ENCODE results near the gene DOCK3. TPM values are rescaled to one million over a fixed set of nuclear protein-coding genes. Genes with fewer than 3 reads are reported as not detected.

DOCK3 gene
- total RNA-seq, 1 donor = 0.36 TPM

GRCh38 chr3:50724831-50725230 is 50.1 kb downstream of the DOCK3 start:
- H2AFZ ChIP-seq (ENCODE audit: low read length) = no peak overlapping the region
- TF ChIP-seq CTCF (IDR thresholded peaks at IDR 0.05; ENCODE audit: extremely low read depth, low read depth, low read length) = no peak

DNA sequence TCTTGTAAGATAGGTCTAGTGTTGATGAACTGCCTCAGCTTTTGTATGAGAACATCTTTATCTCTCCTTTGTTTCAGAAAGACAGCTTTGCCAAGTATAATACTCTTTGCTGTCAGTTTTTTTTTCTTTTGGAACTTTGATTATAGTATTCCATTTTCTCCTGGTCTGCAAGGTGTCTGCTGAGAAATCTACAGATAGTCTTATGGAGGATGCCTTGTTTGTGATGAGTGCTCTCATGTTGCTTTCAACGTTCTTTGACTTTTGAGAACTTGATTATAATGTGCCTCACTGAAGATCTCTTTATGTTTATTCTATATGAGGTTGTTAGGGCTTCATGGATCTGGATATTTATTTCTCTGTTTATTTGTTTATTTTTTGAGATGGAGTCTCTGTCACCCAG is 60.3 kb downstream of the DOCK3 start:
- H3K4me1 ChIP-seq (ENCODE audit: insufficient read depth, low read length) = no peaks in the 10 kb centered on the region
- no peak overlapping the region for H2AFZ ChIP-seq (ENCODE audit: low read length)
- no peaks in the 10 kb centered on the region for H3K27me3 ChIP-seq (ENCODE audit: insufficient read depth, low read length)
- DNase-seq (ENCODE audit: insufficient read length, low spot score, missing footprints) = no peak
- no peaks in the 10 kb centered on the region for H3K79me2 ChIP-seq (ENCODE audit: insufficient read depth, low read length)
- no peak overlapping the region for H3K4me3 ChIP-seq (ENCODE audit: insufficient read depth, low read length)
- no peak overlapping the region for H3K4me2 ChIP-seq (ENCODE audit: insufficient read depth, low read length)
- H3K27ac ChIP-seq (ENCODE audit: low read depth, low read length) = no peak overlapping the region
- no peaks in the 10 kb centered on the region for H3K9me3 ChIP-seq (ENCODE audit: low read depth, low read length)
- no peak for TF ChIP-seq CTCF (IDR thresholded peaks at IDR 0.05; ENCODE audit: extremely low read depth, low read depth, low read length)
- H3K36me3 ChIP-seq (ENCODE audit: insufficient read depth, low read length) = no peaks in the 10 kb centered on the region
- H4K20me1 ChIP-seq (ENCODE audit: insufficient read depth, low read length) = no peaks in the 10 kb centered on the region

More at GRCh38 chr3:50724831-50725230, 50.1 kb downstream of the DOCK3 start:
- no peak for DNase-seq (ENCODE audit: insufficient read length, low spot score, missing footprints)
- H3K36me3 ChIP-seq (ENCODE audit: insufficient read depth, low read length) = no peaks in the 10 kb centered on the region
- H3K79me2 ChIP-seq (ENCODE audit: insufficient read depth, low read length) = no peaks in the 10 kb centered on the region
- no peaks in the 10 kb centered on the region for H3K27me3 ChIP-seq (ENCODE audit: insufficient read depth, low read length)
- H3K4me1 ChIP-seq (ENCODE audit: insufficient read depth, low read length) = no peaks in the 10 kb centered on the region
- no peak overlapping the region for H3K4me3 ChIP-seq (ENCODE audit: insufficient read depth, low read length)
- H4K20me1 ChIP-seq (ENCODE audit: insufficient read depth, low read length) = no peaks in the 10 kb centered on the region
- no peak overlapping the region for H3K4me2 ChIP-seq (ENCODE audit: insufficient read depth, low read length)
- no peak overlapping the region for H3K27ac ChIP-seq (ENCODE audit: low read depth, low read length)
- no peaks in the 10 kb centered on the region for H3K9me3 ChIP-seq (ENCODE audit: low read depth, low read length)

GRCh38 chr3:50737193-50737905 is 62.6 kb downstream of the DOCK3 start:
- H4K20me1 ChIP-seq (ENCODE audit: insufficient read depth, low read length) = no peaks in the 10 kb centered on the region
- no peak overlapping the region for H3K4me2 ChIP-seq (ENCODE audit: insufficient read depth, low read length)
- no peak overlapping the region for H3K4me3 ChIP-seq (ENCODE audit: insufficient read depth, low read length)
- no peak for DNase-seq (ENCODE audit: insufficient read length, low spot score, missing footprints)
- no peak for TF ChIP-seq CTCF (IDR thresholded peaks at IDR 0.05; ENCODE audit: extremely low read depth, low read depth, low read length)
- no peaks in the 10 kb centered on the region for H3K79me2 ChIP-seq (ENCODE audit: insufficient read depth, low read length)
- no peak overlapping the region for H3K27ac ChIP-seq (ENCODE audit: low read depth, low read length)
- no peak overlapping the region for H2AFZ ChIP-seq (ENCODE audit: low read length)
- no peaks in the 10 kb centered on the region for H3K9me3 ChIP-seq (ENCODE audit: low read depth, low read length)
- H3K27me3 ChIP-seq (ENCODE audit: insufficient read depth, low read length) = no peaks in the 10 kb centered on the region
- H3K4me1 ChIP-seq (ENCODE audit: insufficient read depth, low read length) = no peaks in the 10 kb centered on the region
- no peaks in the 10 kb centered on the region for H3K36me3 ChIP-seq (ENCODE audit: insufficient read depth, low read length)

GRCh38 chr3:50737906-50738598 is 63.3 kb downstream of the DOCK3 start:
- Histone ChIP-seq H3K79me2 (ENCODE audit: insufficient read depth, low read length) (no peaks in the 10 kb centered on the region), H3K27ac (ENCODE audit: low read depth, low read length) (no peak overlapping the region), H3K9me3 (ENCODE audit: low read depth, low read length) (no peaks in the 10 kb centered on the region), H2AFZ (ENCODE audit: low read length) (no peak overlapping the region), H3K27me3 (ENCODE audit: insufficient read depth, low read length) (no peaks in the 10 kb centered on the region), H3K4me2 (ENCODE audit: insufficient read depth, low read length) (no peak overlapping the region), H3K36me3 (ENCODE audit: insufficient read depth, low read length) (no peaks in the 10 kb centered on the region), H4K20me1 (ENCODE audit: insufficient read depth, low read length) (no peaks in the 10 kb centered on the region), H3K4me1 (ENCODE audit: insufficient read depth, low read length) (no peaks in the 10 kb centered on the region), H3K4me3 (ENCODE audit: insufficient read depth, low read length) (no peak overlapping the region)
- TF ChIP-seq CTCF (IDR thresholded peaks at IDR 0.05; ENCODE audit: extremely low read depth, low read depth, low read length) = no peak
- no peak for DNase-seq (ENCODE audit: insufficient read length, low spot score, missing footprints)

All from osteoblast (primary cell).